Muscle layer of duodenum (tissue), 2 donors: ENCODE measurements around the gene MTHFD1.
"Not testable (repeated sequence)": the region's sequence is repeated elsewhere in the genome, so short reads cannot be mapped to it uniquely, and the experiment has no call there.

Source experiments
- H3K27ac ChIP-seq: one replicate; pipeline ENCODE4 v1.7.0; 2013; ENCODE audit warnings: mild to moderate bottlenecking, low read length
- H3K27me3 ChIP-seq: one replicate; pipeline ENCODE4 v1.7.0; 2013; ENCODE audit warnings: low read depth, mild to moderate bottlenecking, control low read depth, low read length
- H3K36me3 ChIP-seq, 2 donors: one replicate each; pipeline ENCODE4 v1.7.0; 2013; ENCODE audit warnings: low read length in 2 of 2, control low read depth in 1 of 2, mild to moderate bottlenecking in 1 of 2; ENCODE audit not compliant: insufficient read depth in 2 of 2, control insufficient read depth in 1 of 2
- H3K4me1 ChIP-seq, 2 donors: one replicate each; pipeline ENCODE4 v1.7.0; 2013; ENCODE audit warnings: low read length in 2 of 2, mild to moderate bottlenecking in 2 of 2, control low read depth in 1 of 2, moderate library complexity in 1 of 2; ENCODE audit not compliant: insufficient read depth in 2 of 2, control insufficient read depth in 1 of 2
- H3K4me3 ChIP-seq, 2 donors: one replicate each; pipeline ENCODE4 v1.7.0; 2013; ENCODE audit warnings: low read length in 2 of 2, low read depth in 1 of 2, mild to moderate bottlenecking in 1 of 2
- H3K9me3 ChIP-seq, 2 donors: one replicate each; pipeline ENCODE4 v1.7.0; 2013; ENCODE audit warnings: low read length in 2 of 2, control low read depth in 1 of 2, mild to moderate bottlenecking in 1 of 2; ENCODE audit not compliant: control insufficient read depth in 1 of 2
- donor health status: healthy.

Gene MTHFD1

DNA sequence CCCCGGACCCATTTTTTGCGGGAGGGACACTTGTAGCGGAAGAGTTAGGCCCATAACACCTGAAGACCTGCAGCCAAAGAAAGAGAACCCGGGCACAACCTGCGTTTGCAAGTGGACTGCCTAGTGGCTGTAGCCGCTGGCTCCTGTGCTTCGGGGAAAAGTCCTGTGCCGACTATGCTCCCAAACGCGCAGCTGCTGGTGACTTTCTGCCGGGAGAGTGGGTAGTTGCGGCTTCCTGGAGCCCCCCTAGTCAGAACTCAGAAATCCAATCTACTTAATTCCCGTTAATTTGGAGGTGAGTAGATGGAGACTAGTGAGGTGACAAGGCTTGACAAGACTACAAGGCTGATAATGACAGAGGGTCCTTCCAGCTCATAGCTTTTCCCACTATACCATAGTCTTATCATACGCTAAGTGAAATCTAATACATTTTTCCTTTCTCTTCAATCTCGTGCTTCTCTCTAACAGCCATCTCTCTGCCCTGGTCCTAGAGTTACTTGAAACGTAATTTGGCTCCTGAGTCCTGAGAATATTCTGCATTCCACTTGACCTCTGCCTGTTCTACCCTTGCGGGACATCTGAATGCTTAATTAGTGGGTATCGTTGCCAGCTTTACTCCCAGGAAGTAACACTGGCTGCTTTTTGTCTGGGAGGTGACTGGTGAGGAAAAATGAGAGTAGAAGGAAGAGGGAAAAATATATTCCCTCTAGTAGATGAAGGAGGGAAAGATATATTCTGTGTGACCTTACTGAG lies 556 bp downstream of the MTHFD1 start:
- Histone ChIP-seq H3K36me3 (peaks cover 0 to 6% of the 10 kb centered on the region in 2 donors), H3K27ac (peak overlapping the region; percentile 49), H3K27me3 (no peaks in the 10 kb centered on the region), H3K4me3 (peak overlapping the region; percentile 87 to 94), H3K4me1 (peaks cover 0 to 19% of the 10 kb centered on the region in 2 donors), H3K9me3 (no peaks in the 10 kb centered on the region)

DNA sequence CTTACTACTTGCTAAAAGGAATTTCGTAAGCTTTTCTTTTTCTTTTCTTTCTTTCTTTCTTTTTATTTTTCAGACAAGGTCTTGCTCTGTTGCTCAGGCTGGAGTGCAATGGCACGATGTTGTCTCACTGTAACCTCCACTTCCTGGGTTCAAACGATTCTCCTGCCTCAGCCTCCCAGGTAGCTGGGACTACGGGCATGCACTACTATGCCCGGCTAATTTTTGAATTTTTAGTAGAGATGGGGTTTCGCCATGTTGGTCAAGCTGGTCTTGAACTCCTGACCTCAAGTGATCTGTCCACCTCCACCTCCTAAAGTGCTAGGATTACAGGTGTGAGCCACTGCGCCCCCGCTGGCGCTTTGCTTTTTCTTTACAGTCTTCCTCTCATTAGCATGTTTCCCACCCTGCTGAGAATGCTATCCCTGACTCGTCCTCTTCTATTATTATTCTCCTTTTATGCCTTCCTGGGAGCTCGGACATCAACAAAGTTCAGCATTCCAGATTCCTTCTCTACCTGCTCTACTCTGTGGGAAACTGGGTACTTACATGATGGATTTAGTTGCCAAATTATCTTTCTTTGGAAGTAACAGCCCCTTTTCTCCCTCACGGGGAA lies 3.1 kb downstream of the MTHFD1 start:
- H3K4me3 ChIP-seq: no peak overlapping the region
- peaks cover 0 to 19% of the 10 kb centered on the region in 2 donors for H3K4me1 ChIP-seq
- H3K27ac ChIP-seq: no peak overlapping the region
- H3K9me3 ChIP-seq: no peaks in the 10 kb centered on the region
- peaks cover 0 to 6% of the 10 kb centered on the region in 2 donors for H3K36me3 ChIP-seq
- H3K27me3 ChIP-seq: no peaks in the 10 kb centered on the region

DNA sequence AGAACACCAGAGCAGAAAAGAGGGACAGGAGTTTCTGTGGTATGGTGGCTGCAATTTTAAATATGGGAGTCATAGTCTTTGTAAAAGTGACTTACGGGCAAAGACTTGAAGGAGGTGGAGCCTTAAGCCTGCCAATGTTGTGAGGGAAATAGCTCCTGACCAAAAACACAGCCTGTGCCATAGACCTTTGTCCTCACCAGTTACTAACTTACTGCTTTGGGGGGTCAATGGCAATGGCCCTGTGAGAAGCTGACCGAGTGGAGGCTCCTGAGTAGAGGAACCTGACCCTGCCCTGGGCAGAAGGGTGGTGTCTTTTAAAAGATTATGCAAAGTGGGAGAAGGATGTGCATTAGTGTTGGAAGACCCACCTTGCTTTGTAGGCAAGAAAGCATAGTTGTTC lies 3.8 kb downstream of the MTHFD1 start:
- H3K27me3 ChIP-seq: no peaks in the 10 kb centered on the region
- H3K4me1 ChIP-seq: peaks cover 0 to 19% of the 10 kb centered on the region in 2 donors
- no peak overlapping the region for H3K4me3 ChIP-seq
- H3K36me3 ChIP-seq: peaks cover 0 to 6% of the 10 kb centered on the region in 2 donors
- no peak overlapping the region for H3K27ac ChIP-seq
- H3K9me3 ChIP-seq: no peaks in the 10 kb centered on the region

DNA sequence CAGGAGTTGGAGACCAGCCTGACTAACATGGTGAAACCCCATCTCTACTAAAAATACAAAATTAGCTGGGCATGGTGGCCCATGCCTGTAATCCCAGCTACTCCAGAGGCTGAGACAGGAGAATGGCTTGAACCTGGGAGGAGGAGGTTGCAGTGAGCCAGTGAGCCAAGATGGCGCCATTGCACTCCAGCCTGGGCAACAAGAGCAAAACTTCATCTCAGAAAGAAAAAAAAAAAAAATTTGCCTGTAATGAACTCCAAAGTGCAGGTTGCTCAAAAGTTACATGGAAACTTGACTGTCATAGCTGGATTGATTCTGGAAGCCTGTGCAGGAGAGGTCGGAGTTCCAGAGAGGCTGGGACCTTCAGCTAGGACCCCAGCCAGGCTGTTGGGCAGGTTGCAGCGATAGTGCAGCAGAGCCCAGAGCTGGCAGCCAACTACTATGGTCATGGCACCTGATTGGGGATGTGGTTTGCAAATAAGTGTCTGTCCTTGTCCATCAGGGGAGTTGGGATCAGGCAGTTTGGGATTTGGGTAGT lies 5.1 kb downstream of the MTHFD1 start:
- H3K9me3 ChIP-seq, H3K27ac ChIP-seq: not testable (repeated sequence)
- H3K4me1 ChIP-seq: peaks cover 0 to 13% of the 10 kb centered on the region in 2 donors

DNA sequence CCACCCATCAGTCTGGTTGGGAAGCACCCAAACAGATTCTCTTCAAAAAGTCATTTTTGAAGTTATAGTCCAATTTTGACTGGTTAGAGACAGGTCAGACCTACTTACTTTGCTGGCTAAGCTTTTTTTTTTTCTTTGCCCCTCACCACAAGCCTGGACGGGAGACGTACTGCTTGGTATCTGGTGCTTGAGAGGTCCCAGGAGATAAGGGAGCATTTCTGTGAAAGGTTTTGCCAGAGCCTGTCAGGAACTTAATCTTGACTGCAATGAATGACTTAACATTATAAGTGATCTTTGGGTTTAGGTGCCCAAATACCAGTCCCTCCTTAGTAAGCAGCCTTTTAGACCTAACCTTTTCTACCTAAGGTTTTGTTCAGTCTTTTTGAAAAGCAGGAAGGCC lies 6.3 kb downstream of the MTHFD1 start:
- Histone ChIP-seq H3K27ac (no peak overlapping the region), H3K4me1 (peaks cover 0 to 6% of the 10 kb centered on the region in 2 donors), H3K36me3 (peaks cover 0 to 6% of the 10 kb centered on the region in 2 donors), H3K27me3 (no peaks in the 10 kb centered on the region), H3K9me3 (no peaks in the 10 kb centered on the region), H3K4me3 (no peak overlapping the region)

More for the DNA sequence above, 5.1 kb downstream of the MTHFD1 start:
- H3K4me3 ChIP-seq, H3K27me3 ChIP-seq, H3K36me3 ChIP-seq: not testable (repeated sequence)

DNA sequence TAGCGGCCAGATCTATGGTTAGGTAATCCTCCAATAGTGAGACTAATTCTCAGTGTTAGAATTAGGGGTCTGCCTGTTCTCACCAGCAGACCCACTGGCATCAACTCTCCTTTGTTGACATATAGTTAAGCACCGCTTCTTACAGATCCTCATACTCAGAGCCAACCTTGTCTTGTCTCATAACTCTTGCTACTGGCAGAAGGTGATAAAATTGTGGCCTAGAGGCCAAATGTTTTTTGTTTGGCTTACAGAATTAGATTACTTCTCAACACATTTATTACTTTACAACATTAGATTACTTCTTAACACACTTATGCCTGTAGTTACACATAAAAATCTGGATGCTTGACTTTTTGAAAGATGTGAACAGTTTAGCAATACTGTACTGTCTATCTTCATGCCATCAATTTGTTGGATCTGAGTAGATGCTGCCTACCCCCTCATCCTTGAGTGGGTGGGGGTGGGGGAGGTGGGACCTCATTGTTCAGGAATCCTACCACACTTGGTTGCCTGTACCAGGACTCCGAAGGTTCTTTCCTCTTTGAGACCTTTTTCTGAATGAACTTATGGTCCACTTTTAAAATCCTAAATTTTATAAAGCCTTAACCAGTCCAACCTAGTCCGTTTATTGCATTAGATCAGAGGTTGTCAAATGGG lies 7.0 kb downstream of the MTHFD1 start:
- Histone ChIP-seq H3K27me3 (no peaks in the 10 kb centered on the region), H3K36me3 (peaks cover 0 to 6% of the 10 kb centered on the region in 2 donors), H3K9me3 (no peaks in the 10 kb centered on the region), H3K4me1 (no peaks in the 10 kb centered on the region), H3K4me3 (no peak overlapping the region), H3K27ac (no peak overlapping the region)

DNA sequence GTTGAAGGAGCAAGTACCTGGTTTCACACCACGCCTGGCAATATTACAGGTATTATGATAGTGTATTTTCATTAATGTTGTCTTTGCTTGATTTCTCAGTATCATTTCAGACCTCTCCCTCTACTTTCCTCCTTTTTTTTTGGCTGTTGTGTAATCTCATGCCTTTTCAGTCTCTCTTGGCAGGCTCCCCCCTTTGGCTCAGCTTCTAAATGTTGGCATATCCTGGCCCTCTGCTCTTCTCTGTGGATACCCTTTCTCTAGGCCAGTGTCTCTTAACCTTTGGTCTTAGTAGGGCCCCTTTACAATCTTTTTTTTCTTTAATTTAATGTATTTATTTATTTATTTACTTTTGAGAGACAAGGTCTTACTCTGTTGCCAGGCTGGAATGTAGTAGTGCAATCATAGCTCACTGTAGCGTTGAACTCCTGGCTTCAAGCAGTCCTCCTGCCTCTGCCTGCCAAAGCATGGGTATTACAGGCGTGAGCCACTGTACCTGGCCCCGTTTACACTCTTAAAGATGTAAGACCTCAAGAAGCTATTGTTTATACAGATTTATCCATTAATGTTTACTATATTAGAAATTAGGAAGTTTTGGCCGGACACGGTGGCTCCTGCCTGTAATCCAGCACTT lies 12.8 kb downstream of the MTHFD1 start:
- Histone ChIP-seq H3K4me3 (no peak overlapping the region), H3K9me3 (no peaks in the 10 kb centered on the region), H3K36me3 (peaks cover 6 to 8% of the 10 kb centered on the region in 2 donors), H3K4me1 (no peaks in the 10 kb centered on the region), H3K27me3 (no peaks in the 10 kb centered on the region), H3K27ac (no peak overlapping the region)

DNA sequence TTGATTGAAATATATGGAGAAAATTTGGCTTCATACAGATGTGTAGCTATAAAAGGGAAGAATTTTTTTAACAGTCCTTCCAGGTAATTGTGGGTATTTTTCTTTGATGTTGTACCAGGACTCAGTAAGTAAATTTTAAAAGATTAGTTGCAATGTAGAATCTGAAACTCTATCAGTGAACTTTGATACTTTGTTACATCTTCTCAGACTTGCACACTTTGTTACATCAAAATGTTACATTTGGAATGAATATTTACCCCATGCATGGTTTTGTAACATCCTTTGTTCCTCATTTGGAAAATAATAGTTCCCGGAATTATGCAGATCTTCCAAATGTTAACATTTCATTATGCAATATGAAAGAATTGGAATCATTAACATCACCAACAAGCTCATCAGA lies 13.8 kb downstream of the MTHFD1 start:
- no peak overlapping the region for H3K27ac ChIP-seq
- no peaks in the 10 kb centered on the region for H3K27me3 ChIP-seq
- no peaks in the 10 kb centered on the region for H3K9me3 ChIP-seq
- H3K4me3 ChIP-seq: no peak overlapping the region
- no peaks in the 10 kb centered on the region for H3K4me1 ChIP-seq
- H3K36me3 ChIP-seq: peaks cover 6 to 8% of the 10 kb centered on the region in 2 donors

DNA sequence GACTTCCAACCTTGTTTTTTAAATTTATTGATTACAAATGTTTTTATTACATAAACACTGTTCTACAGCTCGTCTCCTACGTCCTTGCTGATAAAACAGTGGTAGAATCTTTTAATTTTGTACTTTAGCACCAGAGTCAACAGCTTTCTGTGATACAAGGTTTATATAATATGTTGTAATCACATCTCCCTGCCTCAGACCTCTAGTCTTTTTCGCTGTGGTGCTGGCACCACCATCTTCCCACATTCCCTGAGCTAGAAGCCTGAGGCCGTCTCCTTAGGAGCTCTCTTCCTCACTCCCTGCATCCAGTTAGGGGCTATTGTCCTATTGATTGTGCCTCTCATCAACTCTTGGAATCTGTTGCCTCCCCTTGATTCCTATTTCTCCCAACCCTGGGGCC lies 17.1 kb downstream of the MTHFD1 start:
- peaks cover 6 to 8% of the 10 kb centered on the region in 2 donors for H3K36me3 ChIP-seq
- no peak overlapping the region for H3K27ac ChIP-seq

DNA sequence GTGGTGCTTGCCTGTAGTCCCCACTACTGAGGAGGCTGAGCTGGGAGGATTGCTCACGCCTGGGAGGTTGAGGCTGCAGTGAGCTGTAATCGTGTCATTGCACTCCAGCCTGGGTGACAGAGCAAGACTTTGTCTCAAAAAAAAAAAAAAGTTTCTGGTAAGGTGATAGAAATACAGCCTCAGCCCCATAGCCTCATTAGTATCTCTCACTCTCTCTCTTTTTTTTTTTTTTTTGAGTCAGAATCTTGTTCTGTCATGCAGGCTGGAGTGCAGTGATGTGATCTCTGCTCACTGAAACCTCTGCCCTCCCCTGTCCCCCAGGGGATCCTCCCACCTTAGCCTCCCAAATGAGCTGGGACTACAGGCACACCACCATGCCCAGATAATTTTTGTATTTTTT lies 19.2 kb downstream of the MTHFD1 start:
- no peaks in the 10 kb centered on the region for H3K27me3 ChIP-seq
- H3K36me3 ChIP-seq: peaks cover 6 to 9% of the 10 kb centered on the region in 2 donors
- no peaks in the 10 kb centered on the region for H3K9me3 ChIP-seq
- H3K4me3 ChIP-seq: no peak overlapping the region
- H3K4me1 ChIP-seq: no peaks in the 10 kb centered on the region
- no peak overlapping the region for H3K27ac ChIP-seq

More for the DNA sequence above, 17.1 kb downstream of the MTHFD1 start:
- no peaks in the 10 kb centered on the region for H3K9me3 ChIP-seq
- H3K4me1 ChIP-seq: no peaks in the 10 kb centered on the region
- H3K27me3 ChIP-seq: no peaks in the 10 kb centered on the region
- no peak overlapping the region for H3K4me3 ChIP-seq
